ENCODE measurements around the gene CDC14A. TPM values are rescaled to one million over a fixed set of nuclear protein-coding genes. Genes with fewer than 3 reads are reported as not detected.

CDC14A gene
- total and polyA plus RNA-seq, 2 of the 8 experiments (the other 6 are each of a cell fraction or from before 2014, with no cell fraction given), result 3.2 to 8.9 TPM

GRCh38 chr1:100556925-100557605, 204.8 kb downstream of the CDC14A start:
- no peaks in the 10 kb centered on the region for H3K36me3 ChIP-seq (ENCODE audit: control insufficient read depth in 2 of 4, insufficient read depth in 4 of 4, low read length in 3 of 4)
- H2BK12ac ChIP-seq (ENCODE audit: low read depth, low read length), result no peak overlapping the region
- H4K20me1 ChIP-seq (replicated peaks in 1 of 2; ENCODE audit: control insufficient read depth in 1 of 2, insufficient read depth in 2 of 2, low read length in 2 of 2), result no peaks in the 10 kb centered on the region
- no peak overlapping the region for H2BK120ac ChIP-seq (replicated peaks; ENCODE audit: low read depth, low read length)
- H3K56ac ChIP-seq (replicated peaks; ENCODE audit: insufficient read length, low read depth, low read length), result no peak overlapping the region
- no peak overlapping the region for H2BK15ac ChIP-seq (ENCODE audit: low read length)
- no peaks in the 10 kb centered on the region for H3K79me1 ChIP-seq (ENCODE audit: low read depth, low read length)
- no peak overlapping the region for H2AK5ac ChIP-seq (ENCODE audit: low read depth, low read length)
- H3K27me3 ChIP-seq (replicated peaks in 1 of 4; ENCODE audit: control insufficient read depth in 3 of 4, extremely low read depth in 1 of 4, insufficient read depth in 3 of 4, low read length in 3 of 4), result no peaks in the 10 kb centered on the region
- H2BK20ac ChIP-seq (ENCODE audit: low read length), result no peak overlapping the region
- 79% methylated on average over 3 of the region's 3 CpGs; no CpG with 5 or more reads in 1 of the 2 experiments for WGBS, 2 experiments (ENCODE audit: extremely low coverage in 1 of 2, insufficient coverage in 1 of 2, insufficient read length in 1 of 2, insufficient replicate concordance in 2 of 2, low coverage in 1 of 2, low lambda C conversion rate in 2 of 2, missing lambda C conversion rate in 1 of 2)
- FAIRE-seq (no peak), DNase-seq (ENCODE audit: low read depth in 1 of 2, low spot score in 2 of 2) (no peak)
- H3K4me3 ChIP-seq (ENCODE audit: extremely low read depth in 1 of 4, insufficient read depth in 2 of 4, low read depth in 3 of 4, low read length in 4 of 4), result no peak overlapping the region
- no peak overlapping the region for H3K27ac ChIP-seq (ENCODE audit: low read depth, low read length)
- peaks cover 0 to 8% (median 0%) of the 10 kb centered on the region in 4 experiments; a peak in 2 of 7 replicates for H3K4me1 ChIP-seq (replicated peaks in 1 of 4; ENCODE audit: control insufficient read depth in 3 of 4, insufficient read depth in 4 of 4, low read length in 3 of 4)
- no peak overlapping the region; the same call in 1 of the 2 replicates for H4K8ac ChIP-seq (ENCODE audit: extremely low read depth, insufficient read depth, low read length)
- peak overlapping the region; percentile 49 for H2AFZ ChIP-seq (ENCODE audit: low read length)
- H3K18ac ChIP-seq (ENCODE audit: extremely low read depth, low read length), result no peak overlapping the region
- no peaks in the 10 kb centered on the region for H3K23me2 ChIP-seq (ENCODE audit: low read depth, low read length)
- H3K23ac ChIP-seq (ENCODE audit: insufficient read length), result no peak overlapping the region
- POLR2A ChIA-PET (ENCODE audit: partially characterized antibody), result no interaction called here
- H3K14ac ChIP-seq (ENCODE audit: insufficient read length), result no peak overlapping the region
- H3K4ac ChIP-seq (replicated peaks; ENCODE audit: insufficient read length, low read depth, low read length), result no peak overlapping the region
- CTCF ChIA-PET (ENCODE audit: partially characterized antibody), result interaction anchor here (0.7 to 1.7 kb wide), 2 partner anchors 14 to 310 kb away, joined by 3 to 5 read pairs; no protein-coding TSS in a partner anchor
- H4K91ac ChIP-seq (replicated peaks; ENCODE audit: insufficient read length, low read length), result no peak overlapping the region
- H3K9ac ChIP-seq (replicated peaks in 1 of 4; ENCODE audit: extremely low read depth in 1 of 4, low read depth in 3 of 4, low read length in 3 of 4), result no peak overlapping the region
- no peak overlapping the region for H4K5ac ChIP-seq (ENCODE audit: insufficient read length, low read depth, low read length)
- no peaks in the 10 kb centered on the region for H3K79me2 ChIP-seq (ENCODE audit: control insufficient read depth in 1 of 2, insufficient read depth in 2 of 2, low read length in 2 of 2)
- no peak overlapping the region; a peak in 1 of 4 replicates for H3K4me2 ChIP-seq (ENCODE audit: insufficient read depth in 1 of 2, low read depth in 2 of 2, low read length in 2 of 2)
- H3K9me3 ChIP-seq (ENCODE audit: insufficient read depth in 2 of 2, low read depth in 1 of 2, low read length in 1 of 2), result no peaks in the 10 kb centered on the region
- no peak overlapping the region for H2BK5ac ChIP-seq (ENCODE audit: low read depth, low read length)
- no peak for TF ChIP-seq CHD1 (IDR thresholded peaks at IDR 0.05; ENCODE audit: low read depth, low read length)
- no peak for TF ChIP-seq SIN3A (conservative IDR thresholded peaks at IDR 0.05 in 1 of 2, IDR thresholded peaks at IDR 0.05 in 1 of 2; ENCODE audit: low read depth in 1 of 2, low read length in 2 of 2)
- TF ChIP-seq MAX (IDR thresholded peaks at IDR 0.05), result no peak
- TF ChIP-seq PHF8 (conservative IDR thresholded peaks at IDR 0.05; ENCODE audit: low read depth, low read length), result no peak
- TF ChIP-seq RFX5 (IDR thresholded peaks at IDR 0.05; ENCODE audit: borderline replicate concordance, low read depth, low read length), result no peak
- TF ChIP-seq BACH1 (IDR thresholded peaks at IDR 0.05; ENCODE audit: low read length), result no peak
- no peak for TF ChIP-seq POLR2A (IDR thresholded peaks at IDR 0.05; ENCODE audit: control extremely low read depth in 1 of 2, low read depth in 2 of 2, low read length in 2 of 2)
- TF ChIP-seq, protein P1, sequence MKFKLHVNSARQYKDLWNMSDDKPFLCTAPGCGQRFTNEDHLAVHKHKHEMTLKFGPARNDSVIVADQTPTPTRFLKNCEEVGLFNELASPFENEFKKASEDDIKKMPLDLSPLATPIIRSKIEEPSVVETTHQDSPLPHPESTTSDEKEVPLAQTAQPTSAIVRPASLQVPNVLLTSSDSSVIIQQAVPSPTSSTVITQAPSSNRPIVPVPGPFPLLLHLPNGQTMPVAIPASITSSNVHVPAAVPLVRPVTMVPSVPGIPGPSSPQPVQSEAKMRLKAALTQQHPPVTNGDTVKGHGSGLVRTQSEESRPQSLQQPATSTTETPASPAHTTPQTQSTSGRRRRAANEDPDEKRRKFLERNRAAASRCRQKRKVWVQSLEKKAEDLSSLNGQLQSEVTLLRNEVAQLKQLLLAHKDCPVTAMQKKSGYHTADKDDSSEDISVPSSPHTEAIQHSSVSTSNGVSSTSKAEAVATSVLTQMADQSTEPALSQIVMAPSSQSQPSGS (IDR thresholded peaks at IDR 0.05; ENCODE audit: low read length), result no peak
- no peak for TF ChIP-seq RAD21 (IDR thresholded peaks at IDR 0.05 in 1 of 2, conservative IDR thresholded peaks at IDR 0.05 in 1 of 2; ENCODE audit: low read depth in 2 of 2, low read length in 2 of 2)
- no peak for TF ChIP-seq NANOG (IDR thresholded peaks at IDR 0.05; ENCODE audit: insufficient read depth, low read depth, low read length, poor library complexity, severe bottlenecking)

Data from H1 (cell line).